GM23338 (cell line): ENCODE data around the gene SCN4B. TPM values are rescaled to one million over a fixed set of nuclear protein-coding genes. Genes with fewer than 3 reads are reported as not detected.

Source experiments
- ATAC-seq: fragments of 200-7000 bp; cut with Tn5 transposase; 3 replicates; pipeline ENCODE4 v1.9.1; 2020
- DNase-seq: peaks from one replicate; pipeline ENCODE4 v3.0.0-alpha.2; 2015; ENCODE audit warnings: low spot score
- H2AFZ ChIP-seq: fragments of 200-600 bp; sonication (generic); 2 replicates; pipeline ENCODE4 v1.8.0; 2016; ENCODE audit warnings: antibody characterized with exemption, mild to moderate bottlenecking, moderate library complexity
- H3F3A ChIP-seq: fragments of 200-600 bp; sonication (generic); replicated peaks from 2 replicates; pipeline ENCODE4 v1.8.0; 2017; ENCODE audit warnings: antibody characterized with exemption, mixed run types, low read depth
- H3K27ac ChIP-seq: fragments of 200-600 bp; sonication (generic); 2 replicates; pipeline ENCODE4 v1.6.1; 2016; ENCODE audit warnings: low read depth
- H3K27me3 ChIP-seq: fragments of 200-600 bp; sonication (generic); 2 replicates; pipeline ENCODE4 v1.8.0; 2016; ENCODE audit warnings: mild to moderate bottlenecking, mixed run types, moderate library complexity; ENCODE audit not compliant: insufficient read depth
- H3K36me3 ChIP-seq: fragments of 200-600 bp; sonication (generic); 2 replicates; pipeline ENCODE4 v1.8.0; 2016; ENCODE audit warnings: mild to moderate bottlenecking; ENCODE audit not compliant: insufficient read depth
- H3K4me1 ChIP-seq: fragments of 200-600 bp; sonication (generic); 2 replicates; pipeline ENCODE4 v1.8.0; 2016; ENCODE audit warnings: mild to moderate bottlenecking, moderate library complexity; ENCODE audit not compliant: insufficient read depth
- H3K4me2 ChIP-seq: fragments of 200-600 bp; sonication (generic); 2 replicates; pipeline ENCODE4 v1.7.1; 2017; ENCODE audit warnings: mixed run types
- H3K4me3 ChIP-seq: fragments of 200-600 bp; sonication (generic); 2 replicates; pipeline ENCODE4 v1.6.1; 2016; ENCODE audit warnings: mixed run types
- H3K79me2 ChIP-seq: fragments of 200-600 bp; sonication (generic); replicated peaks from 2 replicates; pipeline ENCODE4 v1.8.0; 2017; ENCODE audit warnings: mild to moderate bottlenecking; ENCODE audit not compliant: insufficient read depth
- H3K9me2 ChIP-seq: fragments of 200-600 bp; sonication (generic); 2 replicates; pipeline ENCODE4 v1.8.0; 2017; ENCODE audit not compliant: insufficient read depth
- H4K20me1 ChIP-seq: fragments of 200-600 bp; sonication (generic); replicated peaks from 2 replicates; pipeline ENCODE4 v1.8.0; 2017; ENCODE audit warnings: mild to moderate bottlenecking; ENCODE audit not compliant: insufficient read depth
- H3K27ac Mint-ChIP-seq: 2 replicates; pipeline ENCODE4 v1.8.0; 2020; ENCODE audit warnings: inconsistent platforms, mild to moderate bottlenecking, moderate library complexity, mixed read lengths
- H3K27me3 Mint-ChIP-seq: 3 replicates; pipeline ENCODE4 v1.8.0; 2022; ENCODE audit warnings: low read depth, mild to moderate bottlenecking, moderate library complexity, mixed read lengths, inconsistent platforms; ENCODE audit not compliant: insufficient read depth, poor library complexity
- H3K36me3 Mint-ChIP-seq: 3 replicates; pipeline ENCODE4 v1.8.0; 2021; ENCODE audit warnings: low read depth, mild to moderate bottlenecking, inconsistent platforms, moderate library complexity, mixed read lengths
- H3K4me1 Mint-ChIP-seq: 3 replicates; pipeline ENCODE4 v1.8.0; 2020; ENCODE audit warnings: mild to moderate bottlenecking, inconsistent platforms, mixed read lengths
- H3K4me3 Mint-ChIP-seq: 3 replicates; pipeline ENCODE4 v1.8.0; 2021; ENCODE audit warnings: moderate library complexity, mild to moderate bottlenecking, inconsistent platforms, mixed read lengths
- H3K9me3 Mint-ChIP-seq: 3 replicates; pipeline ENCODE4 v1.8.0; 2020; ENCODE audit warnings: moderate library complexity, mild to moderate bottlenecking, inconsistent platforms, mixed read lengths
- CREB1 ChIP-seq: fragments of 250-450 bp; sonication (Bioruptor Pico); IDR thresholded peaks from 2 replicates; pipeline ENCODE4 v1.5.0; 2020; ENCODE audit warnings: low read depth, mild to moderate bottlenecking, moderate library complexity
- EZH2 ChIP-seq: fragments of 200-600 bp; sonication (generic); IDR thresholded peaks from one replicate; pipeline ENCODE4 v1.8.0; 2017; ENCODE audit warnings: antibody characterized with exemption, mild to moderate bottlenecking, low read depth; ENCODE audit not compliant: unreplicated experiment
- EZH2phosphoT487 ChIP-seq: fragments of 200-600 bp; sonication (generic); IDR thresholded peaks from one replicate; pipeline ENCODE4 v1.8.1; 2018; ENCODE audit warnings: antibody characterized with exemption; ENCODE audit not compliant: unreplicated experiment
- JUNB ChIP-seq: IDR thresholded peaks from one replicate; pipeline ENCODE4 v1.6.1; 2016; ENCODE audit warnings: antibody characterized with exemption; ENCODE audit not compliant: unreplicated experiment
- NANOG ChIP-seq: IDR thresholded peaks from 2 replicates; pipeline ENCODE4 v1.6.1; 2016; ENCODE audit warnings: antibody characterized with exemption, borderline replicate concordance
- POLR2AphosphoS5 ChIP-seq: IDR thresholded peaks from 2 replicates; pipeline ENCODE4 v1.6.1; 2016; ENCODE audit warnings: antibody characterized with exemption, low read depth
- STAT1 ChIP-seq: IDR thresholded peaks from one replicate; pipeline ENCODE4 v1.6.1; 2016; ENCODE audit warnings: antibody characterized with exemption; ENCODE audit not compliant: unreplicated experiment
- ZNF114 ChIP-seq: fragments of 250-450 bp; sonication (Bioruptor Pico); IDR thresholded peaks from 2 replicates; pipeline ENCODE4 v1.5.0; 2020; ENCODE audit warnings: mild to moderate bottlenecking, moderate library complexity
- ZNF331 ChIP-seq: fragments of 250-450 bp; sonication (Bioruptor Pico); IDR thresholded peaks from 2 replicates; pipeline ENCODE4 v1.5.0; 2020; ENCODE audit warnings: low read depth, mild to moderate bottlenecking, moderate library complexity
- polyA plus RNA-seq: library from polyadenylated mRNA; unstranded; fragments of >200 nt; fragmentation: Nextera tagmentation; extraction: Ambion mirVana; gene quantifications from 2 replicates; pipeline ENCODE4 v1.2.1, GENCODE V29; 2016
- total RNA-seq: library from RNA; depleted of rRNA; stranded (reverse); fragments of >200 nt; shearing (Covaris generic); gene quantifications from 2 replicates; pipeline ENCODE4 v1.2.3, GENCODE V29; 2014
- TF ChIP-seq, protein P1 (sequence below): IDR thresholded peaks from one replicate; pipeline ENCODE4 v1.6.1; 2018; ENCODE audit warnings: antibody characterized with exemption; ENCODE audit not compliant: unreplicated experiment
- TF ChIP-seq, protein P2 (sequence below): fragments of 250-450 bp; sonication (Bioruptor Pico); IDR thresholded peaks from 2 replicates; pipeline ENCODE4 v1.5.0; 2020; ENCODE audit warnings: mild to moderate bottlenecking, moderate library complexity

The SCN4B gene
- total and polyA plus RNA-seq, 2 experiments from 2014 or later, result 0.45 to 3.0 TPM

DNA sequence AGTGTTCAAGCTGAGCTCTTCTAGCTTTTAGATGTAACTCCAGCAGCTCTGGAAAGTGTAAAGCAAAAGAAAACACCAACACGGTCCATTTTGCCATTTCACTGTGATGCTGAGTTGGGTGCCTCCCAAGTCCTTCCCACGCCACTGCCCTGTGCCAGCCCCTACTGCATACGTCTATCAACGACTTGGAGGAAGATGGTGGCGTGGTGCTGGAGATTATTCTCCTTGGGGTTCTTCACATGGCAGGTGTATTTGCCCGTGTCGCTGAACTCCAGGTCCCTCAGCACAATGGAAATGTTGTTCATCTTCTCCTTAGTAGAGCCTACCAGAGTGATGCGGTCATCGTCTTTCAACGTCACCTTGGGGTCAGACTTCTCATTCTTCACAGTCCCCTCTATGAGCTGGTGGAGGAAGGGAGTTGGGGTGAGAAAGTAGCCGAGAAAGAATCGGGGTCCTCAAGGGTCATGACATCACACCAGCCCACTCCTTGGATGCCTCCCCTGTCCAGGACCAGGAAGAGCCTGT, 8.9 kb downstream of the SCN4B start:
- H3K4me3 Mint-ChIP-seq, result no peak overlapping the region
- Histone ChIP-seq H3F3A (no peaks in the 10 kb centered on the region), H3K4me2 (no peak overlapping the region), H3K4me3 (no peak overlapping the region), H4K20me1 (0 out of 2 replicates have a peak, but pooled peaks cover 3% of the 10 kb centered on the region), H3K9me2 (no peaks in the 10 kb centered on the region), H2AFZ (no peak overlapping the region), H3K27me3 (peaks cover 56% of the 10 kb centered on the region), H3K36me3 (no peaks in the 10 kb centered on the region), H3K27ac (no peak overlapping the region), H3K79me2 (no peaks in the 10 kb centered on the region), H3K4me1 (peaks cover 21% of the 10 kb centered on the region; the same call in 1 of the 2 replicates)
- ATAC-seq (no peak), DNase-seq (no peak)
- H3K9me3 Mint-ChIP-seq, result no peaks in the 10 kb centered on the region
- H3K36me3 Mint-ChIP-seq, result no peaks in the 10 kb centered on the region
- peaks cover 34% of the 10 kb centered on the region for H3K27me3 Mint-ChIP-seq
- H3K4me1 Mint-ChIP-seq, result peaks cover 29% of the 10 kb centered on the region
- TF ChIP-seq CREB1 (CRISPR knock-in tag) (no peak), EZH2phosphoT487 (no peak), EZH2 (no peak), ZNF114 (CRISPR knock-in tag) (no peak), STAT1 (no peak)
- TF ChIP-seq, protein P1, sequence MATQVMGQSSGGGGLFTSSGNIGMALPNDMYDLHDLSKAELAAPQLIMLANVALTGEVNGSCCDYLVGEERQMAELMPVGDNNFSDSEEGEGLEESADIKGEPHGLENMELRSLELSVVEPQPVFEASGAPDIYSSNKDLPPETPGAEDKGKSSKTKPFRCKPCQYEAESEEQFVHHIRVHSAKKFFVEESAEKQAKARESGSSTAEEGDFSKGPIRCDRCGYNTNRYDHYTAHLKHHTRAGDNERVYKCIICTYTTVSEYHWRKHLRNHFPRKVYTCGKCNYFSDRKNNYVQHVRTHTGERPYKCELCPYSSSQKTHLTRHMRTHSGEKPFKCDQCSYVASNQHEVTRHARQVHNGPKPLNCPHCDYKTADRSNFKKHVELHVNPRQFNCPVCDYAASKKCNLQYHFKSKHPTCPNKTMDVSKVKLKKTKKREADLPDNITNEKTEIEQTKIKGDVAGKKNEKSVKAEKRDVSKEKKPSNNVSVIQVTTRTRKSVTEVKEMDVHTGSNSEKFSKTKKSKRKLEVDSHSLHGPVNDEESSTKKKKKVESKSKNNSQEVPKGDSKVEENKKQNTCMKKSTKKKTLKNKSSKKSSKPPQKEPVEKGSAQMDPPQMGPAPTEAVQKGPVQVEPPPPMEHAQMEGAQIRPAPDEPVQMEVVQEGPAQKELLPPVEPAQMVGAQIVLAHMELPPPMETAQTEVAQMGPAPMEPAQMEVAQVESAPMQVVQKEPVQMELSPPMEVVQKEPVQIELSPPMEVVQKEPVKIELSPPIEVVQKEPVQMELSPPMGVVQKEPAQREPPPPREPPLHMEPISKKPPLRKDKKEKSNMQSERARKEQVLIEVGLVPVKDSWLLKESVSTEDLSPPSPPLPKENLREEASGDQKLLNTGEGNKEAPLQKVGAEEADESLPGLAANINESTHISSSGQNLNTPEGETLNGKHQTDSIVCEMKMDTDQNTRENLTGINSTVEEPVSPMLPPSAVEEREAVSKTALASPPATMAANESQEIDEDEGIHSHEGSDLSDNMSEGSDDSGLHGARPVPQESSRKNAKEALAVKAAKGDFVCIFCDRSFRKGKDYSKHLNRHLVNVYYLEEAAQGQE, result no peak
- H3K27ac Mint-ChIP-seq, result no peak overlapping the region

DNA sequence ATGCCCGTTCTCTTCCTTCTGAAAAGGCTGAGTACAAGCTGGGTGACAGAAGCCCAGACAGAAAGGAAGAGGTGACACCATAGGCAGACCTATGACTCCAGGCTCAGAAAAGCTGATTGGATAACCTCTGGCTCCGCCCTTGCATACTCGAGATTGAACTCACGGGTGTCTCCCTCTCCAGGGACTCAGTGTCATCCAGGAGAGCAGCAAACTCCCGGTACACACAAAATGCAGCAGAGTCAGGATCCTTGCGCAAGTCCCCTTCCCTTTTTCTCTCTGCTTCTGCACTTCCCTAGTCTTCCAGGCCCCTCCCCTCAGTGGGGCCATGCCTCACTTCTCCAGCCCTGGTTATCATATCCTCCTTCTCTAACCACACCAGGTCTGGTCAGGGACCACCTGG, 9.8 kb downstream of the SCN4B start:
- Mint-ChIP-seq H3K9me3 (no peaks in the 10 kb centered on the region), H3K4me1 (peaks cover 20% of the 10 kb centered on the region), H3K27me3 (peaks cover 27% of the 10 kb centered on the region), H3K36me3 (no peaks in the 10 kb centered on the region), H3K4me3 (no peak overlapping the region), H3K27ac (no peak overlapping the region)
- H2AFZ ChIP-seq, result peak overlapping the region; percentile 66; the same call in 1 of the 2 replicates
- no peak for ATAC-seq
- H3F3A ChIP-seq, result no peaks in the 10 kb centered on the region
- no peaks in the 10 kb centered on the region for H3K9me2 ChIP-seq
- peak overlapping the region; percentile 62 for H3K4me2 ChIP-seq
- peaks cover 47% of the 10 kb centered on the region for H3K27me3 ChIP-seq
- H3K36me3 ChIP-seq, result no peaks in the 10 kb centered on the region
- H3K79me2 ChIP-seq, result no peaks in the 10 kb centered on the region
- 0 out of 2 replicates have a peak, but pooled peaks cover 3% of the 10 kb centered on the region for H4K20me1 ChIP-seq
- peak overlapping the region; percentile 35; the same call in 1 of the 2 replicates for H3K4me3 ChIP-seq
- DNase-seq, result no peak
- H3K27ac ChIP-seq, result no peak overlapping the region
- H3K4me1 ChIP-seq, result peaks cover 18% of the 10 kb centered on the region; the same call in 1 of the 2 replicates
- TF ChIP-seq EZH2 (no peak), JUNB (no peak), NANOG (no peak), EZH2phosphoT487 (no peak), POLR2AphosphoS5 (no peak), ZNF331 (CRISPR knock-in tag) (no peak)
- TF ChIP-seq, protein P2, sequence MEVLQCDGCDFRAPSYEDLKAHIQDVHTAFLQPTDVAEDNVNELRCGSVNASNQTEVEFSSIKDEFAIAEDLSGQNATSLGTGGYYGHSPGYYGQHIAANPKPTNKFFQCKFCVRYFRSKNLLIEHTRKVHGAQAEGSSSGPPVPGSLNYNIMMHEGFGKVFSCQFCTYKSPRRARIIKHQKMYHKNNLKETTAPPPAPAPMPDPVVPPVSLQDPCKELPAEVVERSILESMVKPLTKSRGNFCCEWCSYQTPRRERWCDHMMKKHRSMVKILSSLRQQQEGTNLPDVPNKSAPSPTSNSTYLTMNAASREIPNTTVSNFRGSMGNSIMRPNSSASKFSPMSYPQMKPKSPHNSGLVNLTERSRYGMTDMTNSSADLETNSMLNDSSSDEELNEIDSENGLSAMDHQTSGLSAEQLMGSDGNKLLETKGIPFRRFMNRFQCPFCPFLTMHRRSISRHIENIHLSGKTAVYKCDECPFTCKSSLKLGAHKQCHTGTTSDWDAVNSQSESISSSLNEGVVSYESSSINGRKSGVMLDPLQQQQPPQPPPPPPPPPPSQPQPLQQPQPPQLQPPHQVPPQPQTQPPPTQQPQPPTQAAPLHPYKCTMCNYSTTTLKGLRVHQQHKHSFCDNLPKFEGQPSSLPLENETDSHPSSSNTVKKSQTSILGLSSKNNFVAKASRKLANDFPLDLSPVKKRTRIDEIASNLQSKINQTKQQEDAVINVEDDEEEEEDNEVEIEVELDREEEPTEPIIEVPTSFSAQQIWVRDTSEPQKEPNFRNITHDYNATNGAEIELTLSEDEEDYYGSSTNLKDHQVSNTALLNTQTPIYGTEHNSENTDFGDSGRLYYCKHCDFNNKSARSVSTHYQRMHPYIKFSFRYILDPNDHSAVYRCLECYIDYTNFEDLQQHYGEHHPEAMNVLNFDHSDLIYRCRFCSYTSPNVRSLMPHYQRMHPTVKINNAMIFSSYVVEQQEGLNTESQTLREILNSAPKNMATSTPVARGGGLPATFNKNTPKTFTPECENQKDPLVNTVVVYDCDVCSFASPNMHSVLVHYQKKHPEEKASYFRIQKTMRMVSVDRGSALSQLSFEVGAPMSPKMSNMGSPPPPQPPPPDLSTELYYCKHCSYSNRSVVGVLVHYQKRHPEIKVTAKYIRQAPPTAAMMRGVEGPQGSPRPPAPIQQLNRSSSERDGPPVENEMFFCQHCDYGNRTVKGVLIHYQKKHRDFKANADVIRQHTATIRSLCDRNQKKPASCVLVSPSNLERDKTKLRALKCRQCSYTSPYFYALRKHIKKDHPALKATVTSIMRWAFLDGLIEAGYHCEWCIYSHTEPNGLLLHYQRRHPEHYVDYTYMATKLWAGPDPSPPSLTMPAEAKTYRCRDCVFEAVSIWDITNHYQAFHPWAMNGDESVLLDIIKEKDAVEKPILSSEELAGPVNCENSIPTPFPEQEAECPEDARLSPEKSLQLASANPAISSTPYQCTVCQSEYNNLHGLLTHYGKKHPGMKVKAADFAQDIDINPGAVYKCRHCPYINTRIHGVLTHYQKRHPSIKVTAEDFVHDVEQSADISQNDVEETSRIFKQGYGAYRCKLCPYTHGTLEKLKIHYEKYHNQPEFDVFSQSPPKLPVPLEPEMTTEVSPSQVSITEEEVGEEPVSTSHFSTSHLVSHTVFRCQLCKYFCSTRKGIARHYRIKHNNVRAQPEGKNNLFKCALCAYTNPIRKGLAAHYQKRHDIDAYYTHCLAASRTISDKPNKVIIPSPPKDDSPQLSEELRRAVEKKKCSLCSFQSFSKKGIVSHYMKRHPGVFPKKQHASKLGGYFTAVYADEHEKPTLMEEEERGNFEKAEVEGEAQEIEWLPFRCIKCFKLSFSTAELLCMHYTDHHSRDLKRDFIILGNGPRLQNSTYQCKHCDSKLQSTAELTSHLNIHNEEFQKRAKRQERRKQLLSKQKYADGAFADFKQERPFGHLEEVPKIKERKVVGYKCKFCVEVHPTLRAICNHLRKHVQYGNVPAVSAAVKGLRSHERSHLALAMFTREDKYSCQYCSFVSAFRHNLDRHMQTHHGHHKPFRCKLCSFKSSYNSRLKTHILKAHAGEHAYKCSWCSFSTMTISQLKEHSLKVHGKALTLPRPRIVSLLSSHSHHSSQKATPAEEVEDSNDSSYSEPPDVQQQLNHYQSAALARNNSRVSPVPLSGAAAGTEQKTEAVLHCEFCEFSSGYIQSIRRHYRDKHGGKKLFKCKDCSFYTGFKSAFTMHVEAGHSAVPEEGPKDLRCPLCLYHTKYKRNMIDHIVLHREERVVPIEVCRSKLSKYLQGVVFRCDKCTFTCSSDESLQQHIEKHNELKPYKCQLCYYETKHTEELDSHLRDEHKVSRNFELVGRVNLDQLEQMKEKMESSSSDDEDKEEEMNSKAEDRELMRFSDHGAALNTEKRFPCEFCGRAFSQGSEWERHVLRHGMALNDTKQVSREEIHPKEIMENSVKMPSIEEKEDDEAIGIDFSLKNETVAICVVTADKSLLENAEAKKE (CRISPR knock-in tag), result no peak
